ENCODE data around the gene JOSD1. TPM values are rescaled to one million over a fixed set of nuclear protein-coding genes. Genes with fewer than 3 reads are reported as not detected.
A peak's percentile ranks its signal among the peaks of the same experiment; 100 is the strongest.

Gene JOSD1
- total and polyA plus RNA-seq, 10 of the 15 experiments (the other 5 are each of a cell fraction or from before 2014, with no cell fraction given) = 6.2 to 54.6 (median 40.5) TPM

GRCh38 chr22:38705235-38706100 is 4.7 kb upstream of the JOSD1 start, which contains the start of gene GTPBP1 (continued):
- TF ChIP-seq, protein P1, sequence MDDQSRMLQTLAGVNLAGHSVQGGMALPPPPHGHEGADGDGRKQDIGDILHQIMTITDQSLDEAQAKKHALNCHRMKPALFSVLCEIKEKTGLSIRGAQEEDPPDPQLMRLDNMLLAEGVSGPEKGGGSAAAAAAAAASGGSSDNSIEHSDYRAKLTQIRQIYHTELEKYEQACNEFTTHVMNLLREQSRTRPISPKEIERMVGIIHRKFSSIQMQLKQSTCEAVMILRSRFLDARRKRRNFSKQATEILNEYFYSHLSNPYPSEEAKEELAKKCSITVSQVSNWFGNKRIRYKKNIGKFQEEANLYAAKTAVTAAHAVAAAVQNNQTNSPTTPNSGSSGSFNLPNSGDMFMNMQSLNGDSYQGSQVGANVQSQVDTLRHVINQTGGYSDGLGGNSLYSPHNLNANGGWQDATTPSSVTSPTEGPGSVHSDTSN (IDR thresholded peaks at IDR 0.05; ENCODE audit: insufficient replicate concordance, low read depth, low read length) = peak; percentile 99
- TF ChIP-seq ZBED1 (IDR thresholded peaks at IDR 0.05; ENCODE audit: borderline replicate concordance) (no peak), E2F8 (IDR thresholded peaks at IDR 0.05; ENCODE audit: low read depth, partially characterized antibody) (peak; percentile 92), CREB1 (IDR thresholded peaks at IDR 0.05; ENCODE audit: low read depth) (peak; percentile 96), SRF (IDR thresholded peaks at IDR 0.05; ENCODE audit: low read depth in 2 of 2, low read length in 2 of 2) (peak; percentile 22 to 64; a peak in 2 of 4 replicates), RBBP5 (conservative IDR thresholded peaks at IDR 0.05) (no peak), REST (IDR thresholded peaks at IDR 0.05; ENCODE audit: low read depth, low read length) (no peak), USF1 (IDR thresholded peaks at IDR 0.05; ENCODE audit: borderline replicate concordance, extremely low read length, insufficient read depth, low read depth, low read length) (no peak), SREBF1 (IDR thresholded peaks at IDR 0.05; ENCODE audit: low read length) (peak; percentile 59), USF2 (IDR thresholded peaks at IDR 0.05; ENCODE audit: borderline replicate concordance, low read depth, low read length) (peak; percentile 49; the same call in 1 of the 2 replicates), TBL1XR1 (IDR thresholded peaks at IDR 0.05; ENCODE audit: low read depth, low read length) (no peak), GABPA (IDR thresholded peaks at IDR 0.05; ENCODE audit: low read depth) (peak; percentile 61; the same call in 1 of the 2 replicates), STAT3 (IDR thresholded peaks at IDR 0.05; ENCODE audit: low read depth, low read length) (0 out of 2 replicates have a peak, but pooled peaks have one; percentile 52)
- TF ChIP-seq, protein P2, sequence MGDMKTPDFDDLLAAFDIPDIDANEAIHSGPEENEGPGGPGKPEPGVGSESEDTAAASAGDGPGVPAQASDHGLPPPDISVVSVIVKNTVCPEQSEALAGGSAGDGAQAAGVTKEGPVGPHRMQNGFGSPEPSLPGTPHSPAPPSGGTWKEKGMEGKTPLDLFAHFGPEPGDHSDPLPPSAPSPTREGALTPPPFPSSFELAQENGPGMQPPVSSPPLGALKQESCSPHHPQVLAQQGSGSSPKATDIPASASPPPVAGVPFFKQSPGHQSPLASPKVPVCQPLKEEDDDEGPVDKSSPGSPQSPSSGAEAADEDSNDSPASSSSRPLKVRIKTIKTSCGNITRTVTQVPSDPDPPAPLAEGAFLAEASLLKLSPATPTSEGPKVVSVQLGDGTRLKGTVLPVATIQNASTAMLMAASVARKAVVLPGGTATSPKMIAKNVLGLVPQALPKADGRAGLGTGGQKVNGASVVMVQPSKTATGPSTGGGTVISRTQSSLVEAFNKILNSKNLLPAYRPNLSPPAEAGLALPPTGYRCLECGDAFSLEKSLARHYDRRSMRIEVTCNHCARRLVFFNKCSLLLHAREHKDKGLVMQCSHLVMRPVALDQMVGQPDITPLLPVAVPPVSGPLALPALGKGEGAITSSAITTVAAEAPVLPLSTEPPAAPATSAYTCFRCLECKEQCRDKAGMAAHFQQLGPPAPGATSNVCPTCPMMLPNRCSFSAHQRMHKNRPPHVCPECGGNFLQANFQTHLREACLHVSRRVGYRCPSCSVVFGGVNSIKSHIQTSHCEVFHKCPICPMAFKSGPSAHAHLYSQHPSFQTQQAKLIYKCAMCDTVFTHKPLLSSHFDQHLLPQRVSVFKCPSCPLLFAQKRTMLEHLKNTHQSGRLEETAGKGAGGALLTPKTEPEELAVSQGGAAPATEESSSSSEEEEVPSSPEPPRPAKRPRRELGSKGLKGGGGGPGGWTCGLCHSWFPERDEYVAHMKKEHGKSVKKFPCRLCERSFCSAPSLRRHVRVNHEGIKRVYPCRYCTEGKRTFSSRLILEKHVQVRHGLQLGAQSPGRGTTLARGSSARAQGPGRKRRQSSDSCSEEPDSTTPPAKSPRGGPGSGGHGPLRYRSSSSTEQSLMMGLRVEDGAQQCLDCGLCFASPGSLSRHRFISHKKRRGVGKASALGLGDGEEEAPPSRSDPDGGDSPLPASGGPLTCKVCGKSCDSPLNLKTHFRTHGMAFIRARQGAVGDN (IDR thresholded peaks at IDR 0.05) = no peak; the same call in 1 of the 2 replicates
